K562 (cell line): ENCODE results near the gene DNAJC30. TPM values are rescaled to one million over a fixed set of nuclear protein-coding genes. Genes with fewer than 3 reads are reported as not detected.
"Not testable (repeated sequence)": the region's sequence is repeated elsewhere in the genome, so short reads cannot be mapped to it uniquely, and the experiment has no call there.

Source experiments
- ATAC-seq: fragments of 200-7000 bp; cut with Tn5 transposase; 3 replicates; pipeline ENCODE4 v1.9.1; 2020; ENCODE audit warnings: moderate library complexity
- BruUV-seq: library from RNA; stranded (reverse); fragments of 400-500 nt; replicated peaks from 2 replicates; lab custom pipeline; 2021; lab: Mats Ljungman, UMichigan
- CTCF ChIA-PET: fragments of 300-600 bp; formaldehyde crosslinking; extraction: SDS; loops from one replicate; lab custom pipeline; 2021; ENCODE audit warnings: low intra/inter-chr PET ratio; lab: Yijun Ruan, JAX
- POLR2A ChIA-PET: fragments of 300-600, 350-650 bp; sonication (Branson Sonifier 250); formaldehyde crosslinking; extraction: SDS; loops from one replicate; lab custom pipeline; 2021; ENCODE audit warnings: antibody characterized with exemption, inconsistent platforms; lab: Yijun Ruan, JAX
- DNase-seq, 4 experiments: peaks; one replicate each; pipeline versions ENCODE4 v3.0.0 to v3.0.0-alpha.2; 2011 to 2018; ENCODE audit warnings: low spot score in 3 of 4, mixed read lengths in 3 of 4; ENCODE audit errors: extremely low read depth in 1 of 4
- FAIRE-seq: peaks from 2 replicates; lab custom pipeline; 2011; peaks lifted over from hg19 to GRCh38; lab: Jason Lieb, UNC
- H2AFZ ChIP-seq: 2 replicates; pipeline ENCODE4 v1.6.0; 2011; ENCODE audit warnings: low read depth, low read length, control low read depth, inconsistent platforms
- H3K27ac ChIP-seq: fragments of 200-600 bp; 3 replicates; pipeline ENCODE4 v1.8.0; 2011; ENCODE audit warnings: low read depth, mild to moderate bottlenecking, control low read depth, inconsistent platforms, low read length, moderate library complexity, mixed read lengths; ENCODE audit errors: extremely low read depth
- H3K27me3 ChIP-seq, 2 experiments: fragments of 300-600 bp in 1 of 2; 2 replicates in 1 of 2; 3 replicates in 1 of 2; pipeline versions ENCODE4 v1.6.0 to v1.8.0; 2011; ENCODE audit warnings: inconsistent platforms in 2 of 2, low read length in 2 of 2, mild to moderate bottlenecking in 1 of 2, mixed read lengths in 1 of 2, moderate library complexity in 1 of 2; ENCODE audit not compliant: control insufficient read depth in 2 of 2, insufficient read depth in 2 of 2
- H3K36me3 ChIP-seq: fragments of 300-600 bp; 3 replicates; pipeline ENCODE4 v1.8.0; 2011; ENCODE audit warnings: mild to moderate bottlenecking, low read length, inconsistent platforms; ENCODE audit not compliant: control insufficient read depth, insufficient read depth
- H3K4me1 ChIP-seq, 2 experiments: fragments of 200-600 bp in 1 of 2; replicated peaks in 1 of 2; 2 replicates in 1 of 2; 3 replicates in 1 of 2; pipeline versions ENCODE4 v1.5.1 to v1.8.0; 2011; ENCODE audit warnings: inconsistent platforms in 2 of 2, low read length in 2 of 2, mild to moderate bottlenecking in 1 of 2, mixed read lengths in 1 of 2, moderate library complexity in 1 of 2; ENCODE audit not compliant: control insufficient read depth in 2 of 2, insufficient read depth in 2 of 2
- H3K4me2 ChIP-seq: 2 replicates; pipeline ENCODE4 v1.6.1; 2011; ENCODE audit warnings: low read length, control low read depth, inconsistent platforms, mixed read lengths; ENCODE audit not compliant: insufficient read depth
- H3K4me3 ChIP-seq: fragments of 200-600 bp; sonication (generic), shearing (Covaris generic); 2 replicates; pipeline ENCODE4 v1.5.1; 2016; ENCODE audit warnings: control low read depth, inconsistent platforms
- H3K79me2 ChIP-seq: fragments of 200-600 bp; 3 replicates; pipeline ENCODE4 v1.8.0; 2011; ENCODE audit warnings: low read length, inconsistent platforms; ENCODE audit not compliant: control insufficient read depth, insufficient read depth
- H3K9ac ChIP-seq, 2 experiments: 2 replicates each; pipeline versions ENCODE4 v1.6.0 to v1.6.1; 2011; ENCODE audit warnings: low read depth in 2 of 2, low read length in 2 of 2, control low read depth in 1 of 2, inconsistent platforms in 1 of 2, mild to moderate bottlenecking in 1 of 2, mixed read lengths in 1 of 2; ENCODE audit not compliant: insufficient read depth in 1 of 2
- H3K9me1 ChIP-seq: one replicate; pipeline ENCODE4 v1.6.0; 2011; ENCODE audit warnings: inconsistent platforms, mild to moderate bottlenecking, low read length, moderate library complexity; ENCODE audit not compliant: control insufficient read depth, insufficient read depth
- H3K9me3 ChIP-seq: replicated peaks from 2 replicates; pipeline ENCODE4 v1.5.1; 2011; ENCODE audit warnings: low read depth, low read length, inconsistent platforms; ENCODE audit not compliant: control insufficient read depth, insufficient read depth
- H4K20me1 ChIP-seq: replicated peaks from 2 replicates; pipeline ENCODE4 v1.6.1; 2011; ENCODE audit warnings: low read length, inconsistent platforms, mixed read lengths; ENCODE audit not compliant: control insufficient read depth, insufficient read depth
- ATF6 ChIP-seq: sonication (generic); formaldehyde crosslinking; IDR thresholded peaks from 2 replicates; pipeline ENCODE4 v1.4.0; 2020; ENCODE audit warnings: mild to moderate bottlenecking, missing genetic modification reagents
- ETV1 ChIP-seq: fragments of 450-650 bp; conservative IDR thresholded peaks from 2 replicates; pipeline ENCODE4 v1.6.1; 2016; ENCODE audit warnings: missing genetic modification characterization, control low read depth, low read depth, missing compliant biosample characterization
- NEUROD1 ChIP-seq: fragments of 150-350 bp; IDR thresholded peaks from 2 replicates; pipeline ENCODE4 v1.6.1; 2014; ENCODE audit warnings: borderline replicate concordance, low read length, low read depth; ENCODE audit not compliant: partially characterized antibody
- WGBS: fragments of 100-300 bp; shearing (Covaris generic); methylation state at CpG from one replicate; pipeline ENCODE4 v1.1.6; 2016; ENCODE audit warnings: low coverage, mixed read lengths; ENCODE audit not compliant: insufficient coverage; ENCODE audit errors: missing lambda C conversion rate; 5-methylcytosine and 5-hydroxymethylcytosine counted together
- in situ Hi-C: fragments of 300-500 bp; cut with MboI; formaldehyde crosslinking; loops from 4 replicates; pipeline ENCODE4 v1.15.0; 2018; ENCODE audit warnings: inconsistent platforms, mixed read lengths
- intact Hi-C: fragments of 100-400 bp; cut with micrococcal nuclease; formaldehyde crosslinking; loops from 2 replicates; pipeline ENCODE4 v1.14.2; 2022
- polyA plus RNA-seq, 8 experiments: library from polyadenylated mRNA; depleted of rRNA in 4 of 8; stranded (reverse) in 5 of 8; unstranded in 3 of 8; fragments of >200 nt; fragmentation: Nextera tagmentation in 2 of 8; fragmentation: Illumina TruSeq in 1 of 8; extraction: Ambion mirVana in 2 of 8; extraction: Trizol in 1 of 8; gene quantifications; 2 replicates each; pipeline versions ENCODE4 v1.2.1 to v1.2.3, GENCODE V29; 2011 to 2014; ENCODE audit warnings: inconsistent platforms in 1 of 8, missing spikeins in 1 of 8
- total RNA-seq, 7 experiments: library from RNA; depleted of rRNA in 6 of 7; stranded (reverse); fragments of >200 nt in 6 of 7; fragmentation: Illumina TruSeq in 2 of 7; extraction: Trizol in 2 of 7; gene quantifications; 2 replicates each; pipeline versions ENCODE4 v1.2.1 to v1.2.3, GENCODE V29; 2011 to 2021; ENCODE audit warnings: low replicate concordance in 1 of 7
- TF ChIP-seq, protein P1 (sequence below): IDR thresholded peaks from 2 replicates; pipeline ENCODE4 v1.6.1; 2011; ENCODE audit not compliant: insufficient read length; ENCODE audit errors: extremely low read depth
- TF ChIP-seq, protein P2 (sequence below), 2 experiments: IDR thresholded peaks; 2 replicates each; pipeline ENCODE4 v1.6.1; 2012; ENCODE audit warnings: improper control_type of control experiment in 2 of 2, low read depth in 2 of 2, low read length in 2 of 2, borderline replicate concordance in 1 of 2
- TF ChIP-seq, protein P3 (sequence below): fragments of 250-450 bp; sonication (Bioruptor Pico); IDR thresholded peaks from 2 replicates; pipeline ENCODE4 v1.5.0; 2021; ENCODE audit warnings: mild to moderate bottlenecking, borderline replicate concordance

Gene DNAJC30
- total and polyA plus RNA-seq, 9 of the 15 experiments (the other 6 are each of a cell fraction or from before 2014, with no cell fraction given): 1.1 to 11.3 (median 4.6) TPM

DNA sequence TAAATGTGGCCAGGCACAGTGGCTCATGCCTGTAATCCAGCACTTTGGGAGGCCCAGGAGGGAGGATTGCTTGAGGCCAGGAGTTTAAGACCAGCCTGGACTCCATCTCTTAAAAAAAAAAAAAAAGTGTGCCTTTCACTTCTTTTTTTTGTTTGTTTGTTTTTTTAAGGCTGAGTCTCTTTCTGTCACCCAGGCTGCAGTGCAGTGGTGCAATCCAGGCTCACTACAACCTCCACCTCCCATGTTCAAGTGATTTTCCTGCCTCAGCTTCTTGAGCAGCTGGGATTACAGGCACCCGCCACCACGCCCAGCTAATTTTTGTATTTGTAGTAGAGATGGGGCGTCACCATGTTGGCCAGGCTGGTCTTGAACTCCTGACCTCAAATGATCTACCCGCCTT is 38.9 kb upstream of the DNAJC30 start:
- H2AFZ ChIP-seq, H3K27me3 ChIP-seq, H3K79me2 ChIP-seq, in situ Hi-C loops, H3K27ac ChIP-seq, FAIRE-seq, H3K9me1 ChIP-seq, H3K36me3 ChIP-seq, BruUV-seq, H3K9ac ChIP-seq, H3K4me2 ChIP-seq, DNase-seq, H3K9me3 ChIP-seq, H3K4me3 ChIP-seq, ATAC-seq, CTCF ChIA-PET, POLR2A ChIA-PET, intact Hi-C loops: not testable (repeated sequence)
- H4K20me1 ChIP-seq: peaks cover 16% of the 10 kb centered on the region
- WGBS: 15% methylated on average over 4 of the region's 4 CpGs
- peaks cover 2 to 29% of the 10 kb centered on the region in 2 experiments; a peak in 4 of 5 replicates for H3K4me1 ChIP-seq

DNA sequence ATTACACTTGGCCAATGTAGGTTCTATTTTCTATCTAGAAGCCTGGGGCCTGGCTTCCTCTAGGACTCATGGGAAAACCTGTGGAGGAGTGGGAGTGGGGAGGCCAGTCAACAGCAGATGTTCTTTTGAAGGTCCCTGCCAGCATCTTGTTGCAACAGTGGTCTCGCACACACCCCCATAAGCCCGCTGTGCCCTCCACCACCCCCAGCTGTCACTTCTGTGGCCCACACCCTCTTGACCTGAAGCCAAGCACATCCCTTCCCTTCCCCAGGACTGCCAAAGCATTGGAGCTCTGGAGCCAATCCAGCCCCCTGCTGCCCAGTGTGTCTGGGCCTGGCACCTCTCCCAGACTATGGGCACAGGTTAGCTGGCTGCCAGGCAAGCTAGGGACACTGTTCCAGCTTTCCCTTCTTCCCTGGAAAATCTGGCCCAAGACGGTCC is 38.1 kb upstream of the DNAJC30 start:
- Histone ChIP-seq H3K36me3 (no peaks in the 10 kb centered on the region), H3K27me3 (no peaks in the 10 kb centered on the region), H3K9ac (peak overlapping the region in 1 of 2 experiments; percentile 31; a peak in 1 of 4 replicates), H3K4me3 (no peak overlapping the region), H3K4me1 (peaks cover 7 to 37% of the 10 kb centered on the region in 2 experiments), H2AFZ (no peak overlapping the region), H3K79me2 (peaks cover 10% of the 10 kb centered on the region; the same call in 2 of the 3 replicates), H3K9me1 (peaks cover under 1% of the 10 kb centered on the region), H3K9me3 (no peaks in the 10 kb centered on the region), H3K27ac (no peak overlapping the region), H4K20me1 (peaks cover 21% of the 10 kb centered on the region), H3K4me2 (no peak overlapping the region)
- ATAC-seq: no peak
- ChIA-PET POLR2A (interaction anchor here (0.6 to 0.8 kb wide), 2 partner anchors 18 to 129 kb away, joined by 3 read pairs; no protein-coding TSS in a partner anchor), CTCF (no interaction called here)
- in situ Hi-C loops: no loop called here
- intact Hi-C loops: no loop called here
- FAIRE-seq: no peak
- 48% methylated on average over 3 of the region's 3 CpGs for WGBS
- no peak for DNase-seq
- no TSS peak for BruUV-seq
- TF ChIP-seq, protein P1, sequence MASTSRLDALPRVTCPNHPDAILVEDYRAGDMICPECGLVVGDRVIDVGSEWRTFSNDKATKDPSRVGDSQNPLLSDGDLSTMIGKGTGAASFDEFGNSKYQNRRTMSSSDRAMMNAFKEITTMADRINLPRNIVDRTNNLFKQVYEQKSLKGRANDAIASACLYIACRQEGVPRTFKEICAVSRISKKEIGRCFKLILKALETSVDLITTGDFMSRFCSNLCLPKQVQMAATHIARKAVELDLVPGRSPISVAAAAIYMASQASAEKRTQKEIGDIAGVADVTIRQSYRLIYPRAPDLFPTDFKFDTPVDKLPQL: no peak
- TF ChIP-seq, protein P2, sequence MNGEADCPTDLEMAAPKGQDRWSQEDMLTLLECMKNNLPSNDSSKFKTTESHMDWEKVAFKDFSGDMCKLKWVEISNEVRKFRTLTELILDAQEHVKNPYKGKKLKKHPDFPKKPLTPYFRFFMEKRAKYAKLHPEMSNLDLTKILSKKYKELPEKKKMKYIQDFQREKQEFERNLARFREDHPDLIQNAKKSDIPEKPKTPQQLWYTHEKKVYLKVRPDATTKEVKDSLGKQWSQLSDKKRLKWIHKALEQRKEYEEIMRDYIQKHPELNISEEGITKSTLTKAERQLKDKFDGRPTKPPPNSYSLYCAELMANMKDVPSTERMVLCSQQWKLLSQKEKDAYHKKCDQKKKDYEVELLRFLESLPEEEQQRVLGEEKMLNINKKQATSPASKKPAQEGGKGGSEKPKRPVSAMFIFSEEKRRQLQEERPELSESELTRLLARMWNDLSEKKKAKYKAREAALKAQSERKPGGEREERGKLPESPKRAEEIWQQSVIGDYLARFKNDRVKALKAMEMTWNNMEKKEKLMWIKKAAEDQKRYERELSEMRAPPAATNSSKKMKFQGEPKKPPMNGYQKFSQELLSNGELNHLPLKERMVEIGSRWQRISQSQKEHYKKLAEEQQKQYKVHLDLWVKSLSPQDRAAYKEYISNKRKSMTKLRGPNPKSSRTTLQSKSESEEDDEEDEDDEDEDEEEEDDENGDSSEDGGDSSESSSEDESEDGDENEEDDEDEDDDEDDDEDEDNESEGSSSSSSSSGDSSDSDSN (IDR thresholded peaks at IDR 0.05; ENCODE audit: borderline replicate concordance in 1 of 2, low read depth in 2 of 2, low read length in 2 of 2): no peak
- no peak for TF ChIP-seq ETV1
- TF ChIP-seq, protein P3, sequence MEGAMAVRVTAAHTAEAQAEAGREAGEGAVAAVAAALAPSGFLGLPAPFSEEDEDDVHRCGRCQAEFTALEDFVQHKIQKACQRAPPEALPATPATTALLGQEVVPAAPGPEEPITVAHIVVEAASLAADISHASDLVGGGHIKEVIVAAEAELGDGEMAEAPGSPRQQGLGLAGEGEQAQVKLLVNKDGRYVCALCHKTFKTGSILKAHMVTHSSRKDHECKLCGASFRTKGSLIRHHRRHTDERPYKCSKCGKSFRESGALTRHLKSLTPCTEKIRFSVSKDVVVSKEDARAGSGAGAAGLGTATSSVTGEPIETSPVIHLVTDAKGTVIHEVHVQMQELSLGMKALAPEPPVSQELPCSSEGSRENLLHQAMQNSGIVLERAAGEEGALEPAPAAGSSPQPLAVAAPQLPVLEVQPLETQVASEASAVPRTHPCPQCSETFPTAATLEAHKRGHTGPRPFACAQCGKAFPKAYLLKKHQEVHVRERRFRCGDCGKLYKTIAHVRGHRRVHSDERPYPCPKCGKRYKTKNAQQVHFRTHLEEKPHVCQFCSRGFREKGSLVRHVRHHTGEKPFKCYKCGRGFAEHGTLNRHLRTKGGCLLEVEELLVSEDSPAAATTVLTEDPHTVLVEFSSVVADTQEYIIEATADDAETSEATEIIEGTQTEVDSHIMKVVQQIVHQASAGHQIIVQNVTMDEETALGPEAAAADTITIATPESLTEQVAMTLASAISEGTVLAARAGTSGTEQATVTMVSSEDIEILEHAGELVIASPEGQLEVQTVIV: no peak
- no peak for TF ChIP-seq NEUROD1
- no peak for TF ChIP-seq ATF6
